ENCODE data around the gene PIEZO2.

PIEZO2 gene

GRCh38 chr18:11162462-11162861 lies 13.1 kb upstream of the PIEZO2 start:
- Histone ChIP-seq H3K4me1 (no peaks in the 10 kb centered on the region), H3K9me3 (no peaks in the 10 kb centered on the region), H3K36me3 (replicated peaks) (no peaks in the 10 kb centered on the region), H3K4me3 (no peak overlapping the region), H3K27me3 (ENCODE audit: low read depth) (no peaks in the 10 kb centered on the region)
- in situ Hi-C loops (cut with MboI; ENCODE audit: low sequenced_read_pairs): no loop called here
- DNase-seq (ENCODE audit: low spot score in 2 of 2): no peak

GRCh38 chr18:11160313-11160712 lies 10.9 kb upstream of the PIEZO2 start:
- Histone ChIP-seq H3K9me3 (no peaks in the 10 kb centered on the region), H3K36me3 (replicated peaks) (no peaks in the 10 kb centered on the region), H3K4me1 (no peaks in the 10 kb centered on the region), H3K4me3 (no peak overlapping the region), H3K27me3 (ENCODE audit: low read depth) (no peaks in the 10 kb centered on the region)
- in situ Hi-C loops (cut with MboI; ENCODE audit: low sequenced_read_pairs): no loop called here
- DNase-seq (ENCODE audit: low spot score in 2 of 2): no peak

GRCh38 chr18:11159844-11160243 lies 10.5 kb upstream of the PIEZO2 start:
- H3K9me3 ChIP-seq: no peaks in the 10 kb centered on the region
- in situ Hi-C loops (cut with MboI; ENCODE audit: low sequenced_read_pairs): no loop called here
- H3K4me1 ChIP-seq: no peaks in the 10 kb centered on the region
- no peak for DNase-seq (ENCODE audit: low spot score in 2 of 2)
- H3K36me3 ChIP-seq (replicated peaks): no peaks in the 10 kb centered on the region
- no peaks in the 10 kb centered on the region for H3K27me3 ChIP-seq (ENCODE audit: low read depth)
- H3K4me3 ChIP-seq: no peak overlapping the region

GRCh38 chr18:11156978-11157377 lies 7.6 kb upstream of the PIEZO2 start:
- Histone ChIP-seq H3K9me3 (no peaks in the 10 kb centered on the region), H3K27me3 (ENCODE audit: low read depth) (no peaks in the 10 kb centered on the region), H3K36me3 (replicated peaks) (no peaks in the 10 kb centered on the region), H3K4me3 (no peak overlapping the region), H3K4me1 (no peaks in the 10 kb centered on the region)
- no peak for DNase-seq (ENCODE audit: low spot score in 2 of 2)
- in situ Hi-C loops (cut with MboI; ENCODE audit: low sequenced_read_pairs): no loop called here

- Histone ChIP-seq H3K9me3 (no peaks in the 10 kb centered on the region), H3K4me3 (no peak overlapping the region), H3K4me1 (no peaks in the 10 kb centered on the region), H3K27me3 (ENCODE audit: low read depth) (no peaks in the 10 kb centered on the region), H3K36me3 (replicated peaks) (no peaks in the 10 kb centered on the region)
- in situ Hi-C loops (cut with MboI; ENCODE audit: low sequenced_read_pairs): no loop called here
- DNase-seq (ENCODE audit: low spot score in 2 of 2): no peak
Measured at GRCh38 chr18:11155034-11155759, 5.8 kb upstream of the PIEZO2 start.

- Histone ChIP-seq H3K9me3 (no peaks in the 10 kb centered on the region), H3K36me3 (replicated peaks) (no peaks in the 10 kb centered on the region), H3K4me1 (no peaks in the 10 kb centered on the region), H3K27me3 (ENCODE audit: low read depth) (no peaks in the 10 kb centered on the region), H3K4me3 (no peak overlapping the region)
- peak in 1 of 2 experiments; percentile 3 for DNase-seq (ENCODE audit: low spot score in 2 of 2)
- in situ Hi-C loops (cut with MboI; ENCODE audit: low sequenced_read_pairs): no loop called here
Measured at GRCh38 chr18:11154368-11154989, 5.1 kb upstream of the PIEZO2 start.

GRCh38 chr18:11153097-11153496 lies 3.7 kb upstream of the PIEZO2 start:
- H3K36me3 ChIP-seq (replicated peaks): no peaks in the 10 kb centered on the region
- in situ Hi-C loops (cut with MboI; ENCODE audit: low sequenced_read_pairs): no loop called here
- no peaks in the 10 kb centered on the region for H3K9me3 ChIP-seq
- no peaks in the 10 kb centered on the region for H3K4me1 ChIP-seq
- DNase-seq (ENCODE audit: low spot score in 2 of 2): no peak
- H3K27me3 ChIP-seq (ENCODE audit: low read depth): no peaks in the 10 kb centered on the region
- H3K4me3 ChIP-seq: no peak overlapping the region

- no peaks in the 10 kb centered on the region for H3K27me3 ChIP-seq (ENCODE audit: low read depth)
Measured at GRCh38 chr18:11150271-11150615, 874 bp upstream of the PIEZO2 start.

GRCh38 chr18:11148680-11149440 lies 509 bp downstream of the PIEZO2 start:
- no peaks in the 10 kb centered on the region for H3K27me3 ChIP-seq (ENCODE audit: low read depth)
- H3K9me3 ChIP-seq: no peaks in the 10 kb centered on the region
- no peak overlapping the region for H3K4me3 ChIP-seq
- H3K36me3 ChIP-seq (replicated peaks): no peaks in the 10 kb centered on the region
- H3K4me1 ChIP-seq: no peaks in the 10 kb centered on the region
- in situ Hi-C loops (cut with MboI; ENCODE audit: low sequenced_read_pairs): no loop called here
- no peak for DNase-seq (ENCODE audit: low spot score in 2 of 2)

More at GRCh38 chr18:11150271-11150615, 874 bp upstream of the PIEZO2 start:
- H3K4me3 ChIP-seq: no peak overlapping the region
- in situ Hi-C loops (cut with MboI; ENCODE audit: low sequenced_read_pairs): no loop called here
- H3K4me1 ChIP-seq: no peaks in the 10 kb centered on the region
- H3K9me3 ChIP-seq: no peaks in the 10 kb centered on the region
- no peak for DNase-seq (ENCODE audit: low spot score in 2 of 2)
- H3K36me3 ChIP-seq (replicated peaks): no peaks in the 10 kb centered on the region

- no peaks in the 10 kb centered on the region for H3K36me3 ChIP-seq (replicated peaks)
- H3K4me1 ChIP-seq: no peaks in the 10 kb centered on the region
- H3K9me3 ChIP-seq: no peaks in the 10 kb centered on the region
- H3K27me3 ChIP-seq (ENCODE audit: low read depth): no peaks in the 10 kb centered on the region
- no peak overlapping the region for H3K4me3 ChIP-seq
- no peak for DNase-seq (ENCODE audit: low spot score in 2 of 2)
- in situ Hi-C loops (cut with MboI; ENCODE audit: low sequenced_read_pairs): no loop called here
Measured at GRCh38 chr18:11147962-11148679, 1.2 kb downstream of the PIEZO2 start.

GRCh38 chr18:11147371-11147951 lies 1.9 kb downstream of the PIEZO2 start:
- in situ Hi-C loops (cut with MboI; ENCODE audit: low sequenced_read_pairs): no loop called here
- no peak overlapping the region for H3K4me3 ChIP-seq

GRCh38 chr18:11146947-11147345 lies 2.4 kb downstream of the PIEZO2 start:
- Histone ChIP-seq H3K36me3 (replicated peaks) (no peaks in the 10 kb centered on the region), H3K9me3 (no peaks in the 10 kb centered on the region), H3K27me3 (ENCODE audit: low read depth) (no peaks in the 10 kb centered on the region), H3K4me3 (no peak overlapping the region), H3K4me1 (no peaks in the 10 kb centered on the region)
- no peak for DNase-seq (ENCODE audit: low spot score in 2 of 2)
- in situ Hi-C loops (cut with MboI; ENCODE audit: low sequenced_read_pairs): no loop called here

More at GRCh38 chr18:11147371-11147951, 1.9 kb downstream of the PIEZO2 start:
- H3K4me1 ChIP-seq: no peaks in the 10 kb centered on the region
- H3K27me3 ChIP-seq (ENCODE audit: low read depth): no peaks in the 10 kb centered on the region
- H3K9me3 ChIP-seq: no peaks in the 10 kb centered on the region
- no peak for DNase-seq (ENCODE audit: low spot score in 2 of 2)
- no peaks in the 10 kb centered on the region for H3K36me3 ChIP-seq (replicated peaks)

- H3K36me3 ChIP-seq (replicated peaks): no peaks in the 10 kb centered on the region
- in situ Hi-C loops (cut with MboI; ENCODE audit: low sequenced_read_pairs): no loop called here
- no peak for DNase-seq (ENCODE audit: low spot score in 2 of 2)
- H3K9me3 ChIP-seq: no peaks in the 10 kb centered on the region
- no peaks in the 10 kb centered on the region for H3K4me1 ChIP-seq
- no peak overlapping the region for H3K4me3 ChIP-seq
- no peaks in the 10 kb centered on the region for H3K27me3 ChIP-seq (ENCODE audit: low read depth)
Measured at GRCh38 chr18:11146238-11146946, 3.0 kb downstream of the PIEZO2 start.
